ENCODE measurements around the gene FAM167B. TPM values are rescaled to one million over a fixed set of nuclear protein-coding genes. Genes with fewer than 3 reads are reported as not detected.

The FAM167B gene
- total RNA-seq: 0.34 and 0.47 TPM in 2 replicates

DNA sequence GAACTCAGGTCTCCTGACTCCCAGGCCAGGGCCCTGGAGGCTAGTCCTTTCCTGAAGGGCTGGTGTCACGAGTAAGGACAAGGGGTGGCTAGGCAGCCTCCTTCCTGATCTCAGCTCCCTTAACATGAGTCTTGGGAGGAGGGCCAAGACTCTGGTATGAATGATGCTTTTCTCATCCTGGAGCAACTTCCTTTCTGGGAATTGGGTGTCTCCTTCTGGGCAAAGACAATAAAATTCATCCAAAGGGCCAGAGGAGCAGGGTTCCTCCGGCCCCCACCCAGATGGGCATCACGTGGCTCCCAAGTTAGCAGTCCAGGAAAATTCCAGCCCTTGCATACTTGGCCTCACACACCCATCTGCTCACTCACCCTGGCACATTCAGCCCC is at the start of gene FAM167B:
FAM167B (plus strand) TSS at position 335 of the 386 bp plus-strand sequence. CDS start 200 bp downstream, outside the sequence.

DNA sequence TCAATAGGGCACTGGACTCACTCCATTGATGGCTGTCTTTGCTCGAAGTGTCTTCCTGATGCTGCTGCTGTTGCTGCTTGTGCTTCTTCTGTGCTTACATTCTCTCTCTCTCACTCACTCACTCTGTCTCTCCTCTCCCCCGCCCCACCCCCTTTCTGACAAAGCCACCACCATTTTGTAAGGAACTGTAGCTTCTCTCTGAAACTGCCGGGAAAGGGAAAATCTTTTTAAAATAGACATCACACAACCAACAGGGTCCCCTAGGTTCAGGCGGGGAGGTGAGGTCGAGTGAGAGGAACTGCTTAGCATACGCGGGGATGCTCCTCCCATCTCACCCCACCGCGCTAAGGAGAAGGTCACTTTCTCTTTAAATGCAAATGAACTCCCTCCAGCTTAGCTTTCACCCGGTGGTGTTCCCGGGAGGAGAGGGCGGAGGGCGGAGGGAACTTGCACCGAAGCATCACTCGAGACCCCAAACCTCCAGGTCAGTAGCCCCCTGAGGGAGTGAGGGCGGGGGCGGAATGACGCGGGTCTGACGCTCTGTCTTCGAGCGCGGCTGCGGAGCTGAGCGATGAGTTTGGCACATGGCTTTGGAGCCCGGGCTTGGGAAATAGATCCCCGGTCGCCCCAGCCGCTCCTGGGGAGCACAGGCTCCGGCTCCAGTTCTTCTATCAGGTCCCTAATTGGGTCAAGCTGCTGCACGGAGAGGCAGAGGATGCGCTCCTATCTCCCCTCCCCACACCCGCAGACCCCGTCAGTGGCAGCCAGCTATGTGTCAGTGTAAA is 46.6 kb upstream of the FAM167B start, which contains the start of gene CCDC28B:
CCDC28B (plus strand) TSS at position 370 of the 785 bp plus-strand sequence. CDS start 1,341 bp downstream, outside the sequence.

DNA sequence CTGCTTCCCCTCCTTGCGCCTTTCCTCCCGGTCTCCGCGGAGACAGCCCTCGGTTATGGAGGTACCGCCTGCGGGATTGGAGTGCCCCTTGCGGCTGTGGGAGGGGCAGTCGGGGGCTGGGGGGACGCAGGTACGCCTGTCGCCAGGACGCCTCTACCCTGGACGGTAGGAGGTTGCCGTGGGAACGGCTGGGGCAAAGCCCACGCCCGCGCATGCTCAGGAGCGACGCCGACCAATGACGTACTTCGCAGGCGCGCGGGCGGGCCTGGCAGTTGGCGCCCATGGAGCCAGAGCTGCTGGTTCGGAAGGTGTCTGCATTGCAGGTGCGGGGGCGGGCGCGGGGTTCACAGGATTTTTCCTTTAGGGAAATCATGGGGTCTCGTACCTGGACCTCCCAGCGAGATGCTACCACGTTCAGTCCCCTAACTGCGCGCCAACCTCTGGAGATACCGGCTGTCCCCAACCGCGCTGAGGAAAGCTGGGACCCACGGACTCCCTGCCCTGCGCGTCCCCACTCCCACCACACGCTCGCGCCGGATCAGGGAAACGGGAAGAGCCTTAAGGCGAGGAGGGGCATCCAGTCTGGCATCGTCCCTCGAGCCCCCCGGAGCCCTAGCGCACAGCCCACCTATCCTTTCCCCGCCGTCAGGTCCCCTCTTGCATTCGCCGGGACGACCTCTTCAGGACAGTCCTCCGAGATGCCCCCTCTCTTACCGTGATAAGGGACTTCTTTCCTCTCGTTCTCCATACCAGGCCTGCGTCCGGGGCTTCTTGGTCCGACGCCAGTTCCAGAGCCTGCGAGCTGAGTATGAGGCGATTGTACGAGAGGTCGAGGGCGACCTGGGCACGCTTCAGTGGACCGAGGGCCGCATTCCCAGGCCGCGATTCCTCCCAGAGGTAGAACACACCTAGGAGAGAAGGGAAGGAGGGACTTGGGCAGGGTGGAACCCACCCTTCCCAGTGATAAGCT is 41.3 kb upstream of the FAM167B start, which contains the start of gene IQCC:
IQCC (plus strand) TSS at position 271 of the 970 bp plus-strand sequence; CDS start at position 282, 11 bp downstream.

DNA sequence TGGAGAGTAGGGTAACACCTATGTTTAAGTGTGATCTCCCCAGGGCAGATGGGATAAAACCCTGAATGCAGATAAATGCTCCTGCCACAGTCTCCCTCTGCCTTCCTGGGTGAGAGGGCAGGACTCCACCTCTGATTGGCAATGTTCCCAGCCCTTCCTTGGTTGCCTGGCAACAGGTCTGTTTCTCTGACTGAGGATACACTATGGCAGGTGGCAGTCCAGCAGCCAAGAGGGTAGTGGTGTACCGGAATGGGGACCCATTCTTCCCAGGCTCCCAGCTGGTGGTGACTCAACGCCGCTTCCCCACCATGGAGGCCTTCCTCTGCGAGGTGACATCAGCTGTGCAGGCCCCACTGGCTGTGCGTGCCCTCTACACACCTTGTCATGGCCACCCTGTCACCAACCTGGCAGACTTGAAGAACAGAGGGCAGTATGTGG is 38.1 kb upstream of the FAM167B start, which contains the start of gene DCDC2B:
DCDC2B (plus strand) TSS at position 199 of the 438 bp plus-strand sequence; CDS start at position 204, 5 bp downstream.

DNA sequence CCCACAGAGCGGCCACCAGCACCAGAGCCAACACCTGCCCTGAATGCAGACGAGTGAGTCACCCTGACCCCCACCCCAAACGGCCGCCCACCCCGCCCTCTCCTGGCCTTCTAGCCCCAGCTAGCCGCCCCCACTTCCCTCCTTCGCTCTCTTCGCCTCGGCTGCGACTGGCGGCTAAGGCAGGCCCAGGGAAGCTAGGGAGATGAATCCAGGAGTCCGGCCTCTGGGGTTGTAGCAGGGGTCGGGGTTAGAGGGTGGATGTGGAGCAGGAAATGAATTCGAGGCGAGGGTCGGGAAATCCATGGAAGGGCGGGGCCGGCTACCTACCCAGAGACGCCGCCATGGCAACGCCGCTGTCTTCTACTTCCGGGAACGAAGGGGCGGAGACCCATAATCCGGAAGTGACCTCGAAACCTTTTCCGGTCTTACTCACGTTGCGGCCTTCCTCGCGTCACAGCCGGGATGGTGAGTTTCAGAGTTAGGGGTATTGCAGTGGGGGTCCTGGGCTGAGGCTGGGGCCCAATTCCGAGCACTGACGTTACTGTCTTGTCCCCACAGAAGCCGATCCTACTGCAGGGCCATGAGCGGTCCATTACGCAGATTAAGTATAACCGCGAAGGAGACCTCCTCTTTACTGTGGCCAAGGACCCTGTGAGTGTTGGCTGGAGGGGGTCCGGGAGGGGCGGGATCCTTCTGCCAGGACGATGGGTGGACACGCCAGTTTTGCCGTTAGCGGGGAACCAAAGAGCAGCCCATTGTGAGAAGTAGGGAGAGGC is 24.9 kb upstream of the FAM167B start, which contains the start of the genes EIF3I and TMEM234:
EIF3I (plus strand) TSS at position 428 of the 776 bp plus-strand sequence; CDS start at position 463, 35 bp downstream.
TMEM234 (minus strand) TSS at position 374 of the 776 bp plus-strand sequence; CDS start at position 343, 31 bp downstream.

DNA sequence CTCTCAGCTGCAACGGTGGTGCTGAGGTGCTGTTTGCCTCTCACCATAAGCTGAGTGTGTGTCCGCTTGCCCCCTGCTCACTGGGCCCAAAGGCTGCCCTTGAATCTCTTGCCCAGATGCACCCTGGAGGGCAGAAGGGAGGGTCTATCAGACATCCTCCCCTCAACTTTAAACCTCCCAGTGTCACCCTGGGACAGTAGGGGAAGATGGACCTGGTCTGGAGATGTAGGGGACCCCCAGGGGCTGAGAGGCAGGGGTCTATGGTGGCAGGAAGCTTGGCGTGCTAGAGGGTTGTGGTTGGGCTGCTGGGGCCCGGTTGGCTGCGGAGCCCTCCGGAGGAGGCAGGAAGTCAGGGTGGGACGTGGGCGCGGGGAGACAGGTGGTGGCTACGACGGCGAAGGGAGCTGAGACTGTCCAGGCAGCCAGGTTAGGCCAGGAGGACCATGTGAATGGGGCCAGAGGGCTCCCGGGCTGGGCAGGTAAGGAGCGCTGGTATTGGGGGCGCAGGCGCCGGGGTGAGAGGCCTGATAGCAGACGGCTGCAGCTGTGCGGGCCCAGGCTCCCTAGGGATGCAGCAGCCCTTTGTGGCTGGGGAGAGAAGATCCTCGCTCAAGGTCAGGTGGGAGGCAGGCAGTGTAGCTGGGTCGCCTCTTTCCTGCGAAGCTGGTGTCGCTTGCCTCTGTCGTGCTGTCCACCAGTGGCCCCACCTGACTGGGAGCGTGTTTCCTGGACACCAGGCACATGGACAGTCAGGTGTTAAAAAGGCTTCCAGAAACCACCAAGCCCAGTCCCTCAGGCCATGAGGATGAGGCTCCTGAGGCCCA is 4.1 kb downstream of the FAM167B start, which contains the start of gene LCK:
LCK (plus strand) TSS at position 373 of the 824 bp plus-strand sequence. CDS start 23,065 bp downstream, outside the sequence.

DNA sequence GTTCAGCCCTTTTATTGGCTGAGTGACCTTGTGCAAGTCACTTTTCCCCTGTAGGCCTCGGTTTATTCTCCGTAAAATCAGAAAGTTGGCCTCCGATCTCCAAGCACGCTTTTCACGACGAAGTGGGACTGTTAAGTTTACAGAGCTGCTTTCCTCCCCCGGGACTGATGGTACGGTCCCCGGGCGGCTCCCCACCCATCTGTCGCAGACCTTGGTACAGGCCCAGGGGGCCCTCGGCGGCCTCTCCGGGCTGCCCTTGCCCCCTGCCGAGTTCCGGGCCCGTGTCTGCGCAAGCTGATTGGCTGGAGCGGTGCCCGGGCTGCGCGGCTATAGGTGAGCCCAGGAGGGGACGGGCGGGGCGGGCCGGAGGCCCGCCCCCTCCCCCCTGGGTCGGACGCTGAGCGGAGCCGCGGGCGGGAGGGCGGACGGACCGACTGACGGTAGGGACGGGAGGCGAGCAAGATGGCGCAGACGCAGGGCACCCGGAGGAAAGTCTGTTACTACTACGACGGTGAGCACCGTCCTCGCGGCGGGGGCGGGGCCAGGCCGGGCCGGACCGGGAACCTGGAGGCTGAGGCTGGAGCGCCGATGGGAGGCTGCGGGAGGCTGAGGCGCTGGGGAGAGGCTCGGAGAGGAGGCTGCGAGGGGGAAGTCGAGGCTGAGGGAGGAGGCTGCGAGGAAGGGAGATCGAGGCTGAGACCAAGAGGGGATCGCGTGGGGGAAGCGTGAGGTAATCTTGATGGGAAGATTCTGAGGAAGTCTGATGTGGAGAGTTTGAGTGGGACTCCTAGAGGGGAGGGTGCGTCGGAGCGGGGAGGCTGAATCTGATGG is 44.9 kb downstream of the FAM167B start, which contains the start of gene HDAC1:
HDAC1 (plus strand) TSS at position 376 of the 831 bp plus-strand sequence; CDS start at position 463, 87 bp downstream.

Other genes with a start within 250 kb of the FAM167B start
- 36.9 and 50.1 TPM in 2 replicates for gene KHDRBS1, start 233.4 kb upstream of the FAM167B start, total RNA-seq
- gene TMEM39B, start 174.3 kb upstream of the FAM167B start, total RNA-seq: 4.7 and 8.2 TPM in 2 replicates
- gene KPNA6, start 139.2 kb upstream of the FAM167B start, total RNA-seq: 20.2 and 24.3 TPM in 2 replicates
- gene TXLNA, start 67.5 kb upstream of the FAM167B start, total RNA-seq: 60.1 and 72.3 TPM in 2 replicates
- 16.1 and 19.5 TPM in 2 replicates for gene CCDC28B, start 46.6 kb upstream of the FAM167B start, total RNA-seq
- 0.69 and 1.6 TPM in 2 replicates for gene IQCC, start 41.6 kb upstream of the FAM167B start, total RNA-seq
- not detected in 2 replicates for gene DCDC2B, start 38.1 kb upstream of the FAM167B start, total RNA-seq
- 15.4 and 17.7 TPM in 2 replicates for gene TMEM234, start 24.9 kb upstream of the FAM167B start, total RNA-seq
- gene EIF3I, start 24.8 kb upstream of the FAM167B start, total RNA-seq: 352 and 375 TPM in 2 replicates
- 0.16 TPM in 1 of 2 replicates, not detected in the other for gene LCK, start 4.0 kb downstream of the FAM167B start, total RNA-seq
- 82.8 and 94.3 TPM in 2 replicates for gene HDAC1, start 44.9 kb downstream of the FAM167B start, total RNA-seq
- 15.8 and 19.0 TPM in 2 replicates for gene MARCKSL1, start 89.0 kb downstream of the FAM167B start, total RNA-seq
- 0.95 and 1.5 TPM in 2 replicates for gene FAM229A, start 115.3 kb downstream of the FAM167B start, total RNA-seq
- gene TSSK3, start 115.3 kb downstream of the FAM167B start, total RNA-seq: 0.63 and 0.86 TPM in 2 replicates
- 50.3 and 51.9 TPM in 2 replicates for gene BSDC1, start 147.2 kb downstream of the FAM167B start, total RNA-seq
- under 0.01 TPM in 2 replicates for gene ZBTB8B, start 217.8 kb downstream of the FAM167B start, total RNA-seq